ENCODE results near the gene APOL4. TPM values are rescaled to one million over a fixed set of nuclear protein-coding genes. Genes with fewer than 3 reads are reported as not detected.

APOL4 gene
- total and polyA plus RNA-seq, 4 donors, result 5.9 to 15.9 (median 9.1) TPM

DNA sequence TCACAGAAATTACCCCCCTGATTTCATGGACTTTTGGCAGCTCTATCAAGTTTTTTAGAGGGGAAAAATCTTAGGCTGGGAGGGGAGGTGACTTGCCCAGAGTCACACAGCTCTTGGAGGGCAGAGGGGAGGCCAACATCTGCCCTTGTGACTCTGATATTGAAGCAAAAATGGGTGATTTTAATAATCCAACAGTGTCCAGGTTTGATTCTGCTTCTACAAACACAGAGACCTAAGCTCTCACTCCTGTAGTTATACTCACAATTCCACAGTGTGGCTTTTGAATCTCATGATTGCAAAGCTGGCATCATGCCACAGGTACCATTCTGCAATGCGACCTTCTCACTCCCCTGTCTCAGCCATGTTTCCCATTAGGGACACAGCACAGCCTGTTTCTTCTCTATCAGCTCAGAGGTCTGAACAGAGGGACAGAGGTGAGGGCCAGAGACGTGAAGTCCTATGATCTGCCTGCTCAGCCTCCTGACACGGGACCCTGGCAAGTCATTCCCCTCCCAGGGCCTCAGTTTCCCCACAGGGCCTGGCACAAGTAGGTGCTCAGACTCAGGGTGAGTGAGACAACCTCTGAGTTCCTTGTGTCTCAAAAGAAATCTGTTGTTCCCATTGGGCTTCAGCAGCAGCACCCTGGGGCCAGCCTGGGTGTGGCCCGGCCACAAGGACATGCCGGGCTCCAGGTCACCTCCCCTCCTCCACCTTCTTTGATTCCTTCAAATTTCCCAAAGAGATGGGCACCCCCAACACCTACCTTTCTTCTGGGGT, 37.0 kb upstream of the APOL4 start:
- 0 to 1% methylated on average over 5 of the region's 5 CpGs for WGBS, 2 donors
- no peaks in the 10 kb centered on the region for H3K9me3 ChIP-seq (ENCODE audit: control insufficient read depth in 4 of 4, insufficient read depth in 3 of 4, low read length in 3 of 4)
- peak; percentile 4 for ATAC-seq (ENCODE audit: insufficient read depth, low FRiP score)
- no peaks in the 10 kb centered on the region for H3K27me3 ChIP-seq (ENCODE audit: control insufficient read depth in 3 of 3, insufficient read depth in 3 of 3, low read length in 2 of 3)
- DNase-seq, result peak; percentile 42 to 76 (median 58)
- peak overlapping the region; percentile 4 to 98 for H3K9ac ChIP-seq (ENCODE audit: insufficient read depth in 1 of 2, low read length in 2 of 2)
- peak overlapping the region; percentile 82 for H3K4me3 ChIP-seq
- peak overlapping the region; percentile 95 to 96 for H3K27ac ChIP-seq (ENCODE audit: low read depth in 1 of 2, low read length in 1 of 2)
- peaks cover 0 to 6% (median under 1%) of the 10 kb centered on the region in 4 donors for H3K36me3 ChIP-seq (ENCODE audit: control insufficient read depth in 4 of 4, insufficient read depth in 4 of 4, low read length in 4 of 4)
- TF ChIP-seq, protein P1, sequence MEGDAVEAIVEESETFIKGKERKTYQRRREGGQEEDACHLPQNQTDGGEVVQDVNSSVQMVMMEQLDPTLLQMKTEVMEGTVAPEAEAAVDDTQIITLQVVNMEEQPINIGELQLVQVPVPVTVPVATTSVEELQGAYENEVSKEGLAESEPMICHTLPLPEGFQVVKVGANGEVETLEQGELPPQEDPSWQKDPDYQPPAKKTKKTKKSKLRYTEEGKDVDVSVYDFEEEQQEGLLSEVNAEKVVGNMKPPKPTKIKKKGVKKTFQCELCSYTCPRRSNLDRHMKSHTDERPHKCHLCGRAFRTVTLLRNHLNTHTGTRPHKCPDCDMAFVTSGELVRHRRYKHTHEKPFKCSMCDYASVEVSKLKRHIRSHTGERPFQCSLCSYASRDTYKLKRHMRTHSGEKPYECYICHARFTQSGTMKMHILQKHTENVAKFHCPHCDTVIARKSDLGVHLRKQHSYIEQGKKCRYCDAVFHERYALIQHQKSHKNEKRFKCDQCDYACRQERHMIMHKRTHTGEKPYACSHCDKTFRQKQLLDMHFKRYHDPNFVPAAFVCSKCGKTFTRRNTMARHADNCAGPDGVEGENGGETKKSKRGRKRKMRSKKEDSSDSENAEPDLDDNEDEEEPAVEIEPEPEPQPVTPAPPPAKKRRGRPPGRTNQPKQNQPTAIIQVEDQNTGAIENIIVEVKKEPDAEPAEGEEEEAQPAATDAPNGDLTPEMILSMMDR (IDR thresholded peaks at IDR 0.05; ENCODE audit: control extremely low read depth, extremely low read depth), result no peak
- peaks cover 12 to 33% (median 16%) of the 10 kb centered on the region in 5 donors for H3K4me1 ChIP-seq (ENCODE audit: control insufficient read depth in 5 of 5, insufficient read depth in 5 of 5, low read length in 5 of 5)

DNA sequence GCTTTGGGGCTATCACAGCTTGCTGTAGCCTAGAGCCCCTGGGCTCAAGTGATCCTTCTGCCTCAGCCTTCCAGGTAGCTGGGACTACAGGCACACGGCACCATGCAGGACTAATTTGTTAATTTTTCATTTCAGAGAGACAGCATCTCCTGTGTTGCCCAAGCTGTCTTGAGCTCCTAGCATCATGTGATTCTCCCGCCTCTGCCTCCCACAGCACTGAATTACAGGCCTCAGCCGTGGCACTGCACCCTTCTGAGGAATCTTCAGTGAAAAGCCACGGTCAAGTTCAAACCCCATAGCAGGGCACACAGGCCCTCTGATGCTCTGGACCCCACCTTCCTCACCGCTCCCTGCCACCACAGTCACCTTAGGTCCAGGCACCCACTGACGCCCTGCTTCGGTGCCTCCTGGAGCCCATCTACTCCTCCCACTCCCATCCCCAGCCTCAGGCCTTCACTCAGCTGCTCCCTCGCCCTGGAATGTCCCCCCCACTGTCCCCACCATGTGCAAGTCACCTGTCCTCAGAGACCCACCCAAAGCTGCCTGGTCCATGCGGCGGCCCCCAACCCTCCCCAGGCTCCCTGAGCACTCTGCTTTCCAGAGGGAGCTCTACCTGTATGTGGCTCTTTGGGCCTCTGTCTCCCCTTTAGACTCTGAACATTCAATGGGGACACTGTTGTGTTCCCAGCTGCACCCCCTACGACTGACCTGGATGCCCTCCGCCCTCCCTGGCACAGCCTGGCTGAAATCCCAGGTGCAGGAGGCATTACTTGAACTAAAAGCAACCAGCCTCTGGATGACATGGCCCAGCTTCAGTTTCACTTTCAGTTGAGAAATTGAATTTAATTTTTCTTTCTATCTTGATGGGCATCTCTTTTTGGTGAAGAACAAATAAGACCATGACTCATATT, 36.1 kb upstream of the APOL4 start:
- peak overlapping the region in 1 of 2 donors; percentile 98 for H3K9ac ChIP-seq (ENCODE audit: insufficient read depth in 1 of 2, low read length in 2 of 2)
- no peaks in the 10 kb centered on the region for H3K27me3 ChIP-seq (ENCODE audit: control insufficient read depth in 3 of 3, insufficient read depth in 3 of 3, low read length in 2 of 3)
- H3K4me1 ChIP-seq (ENCODE audit: control insufficient read depth in 5 of 5, insufficient read depth in 5 of 5, low read length in 5 of 5), result peaks cover 12 to 33% (median 16%) of the 10 kb centered on the region in 5 donors
- H3K4me3 ChIP-seq, result peak overlapping the region; percentile 34
- TF ChIP-seq, protein P1 (IDR thresholded peaks at IDR 0.05; ENCODE audit: control extremely low read depth, extremely low read depth), result no peak
- WGBS, 2 donors, result 55 to 60% methylated on average over 12 of the region's 12 CpGs
- peak overlapping the region; percentile 95 to 96 for H3K27ac ChIP-seq (ENCODE audit: low read depth in 1 of 2, low read length in 1 of 2)
- peaks cover 0 to 11% (median 5%) of the 10 kb centered on the region in 4 donors for H3K36me3 ChIP-seq (ENCODE audit: control insufficient read depth in 4 of 4, insufficient read depth in 4 of 4, low read length in 4 of 4)
- ATAC-seq (ENCODE audit: insufficient read depth, low FRiP score) (no peak), DNase-seq (no peak)
- H3K9me3 ChIP-seq (ENCODE audit: control insufficient read depth in 4 of 4, insufficient read depth in 3 of 4, low read length in 3 of 4), result no peaks in the 10 kb centered on the region

DNA sequence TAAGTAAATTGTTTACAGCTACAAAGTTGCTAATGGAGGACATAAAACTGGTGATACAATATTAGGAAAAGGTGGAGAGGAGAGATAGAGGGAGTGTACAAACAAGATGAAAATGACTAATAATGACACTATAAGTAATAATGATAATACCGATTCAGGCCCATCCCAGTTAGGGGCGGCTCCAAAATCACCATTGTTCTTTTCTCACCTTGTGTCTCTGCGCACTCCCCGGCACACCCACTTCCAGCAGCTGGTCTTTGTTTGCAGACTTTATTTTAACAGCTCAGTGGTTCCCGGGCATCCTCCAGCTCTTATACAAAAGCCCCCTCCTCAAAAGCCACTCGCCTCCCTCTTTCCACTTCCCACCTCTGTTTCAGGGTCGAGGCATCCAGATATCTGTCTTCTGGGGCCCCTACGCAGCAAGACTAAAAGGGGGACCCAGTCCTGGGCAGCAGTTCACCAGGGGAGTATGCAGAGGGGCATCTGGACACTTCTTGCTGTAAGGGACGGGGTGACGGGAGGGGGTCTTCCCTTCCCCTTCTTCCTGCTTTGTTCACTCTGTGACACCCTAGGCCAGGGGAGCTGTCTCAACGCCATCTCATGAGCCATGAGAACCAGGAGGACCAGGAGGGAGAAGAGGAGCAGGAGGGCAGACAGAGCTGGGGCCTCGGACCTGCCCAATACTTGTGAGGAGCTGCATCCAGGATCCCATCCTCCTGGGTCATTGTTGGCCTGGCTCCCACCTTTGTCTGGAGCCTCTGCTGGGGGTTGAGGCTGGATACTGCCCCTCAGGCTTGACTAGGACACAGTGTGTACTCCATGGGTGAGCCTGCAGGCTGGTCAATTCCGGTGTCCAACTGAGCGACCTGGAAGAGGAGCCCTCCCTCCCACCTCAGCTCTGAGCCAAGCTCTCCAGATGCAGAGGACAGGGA, 35.0 kb upstream of the APOL4 start:
- DNase-seq (no peak), ATAC-seq (ENCODE audit: insufficient read depth, low FRiP score) (no peak)
- H3K4me3 ChIP-seq, result no peak overlapping the region
- no peaks in the 10 kb centered on the region for H3K27me3 ChIP-seq (ENCODE audit: control insufficient read depth in 3 of 3, insufficient read depth in 3 of 3, low read length in 2 of 3)
- peaks cover 5 to 17% (median 8%) of the 10 kb centered on the region in 4 donors for H3K36me3 ChIP-seq (ENCODE audit: control insufficient read depth in 4 of 4, insufficient read depth in 4 of 4, low read length in 4 of 4)
- H3K4me1 ChIP-seq (ENCODE audit: control insufficient read depth in 5 of 5, insufficient read depth in 5 of 5, low read length in 5 of 5), result peaks cover 12 to 33% (median 16%) of the 10 kb centered on the region in 5 donors
- TF ChIP-seq, protein P1 (IDR thresholded peaks at IDR 0.05; ENCODE audit: control extremely low read depth, extremely low read depth), result no peak
- H3K9me3 ChIP-seq (ENCODE audit: control insufficient read depth in 4 of 4, insufficient read depth in 3 of 4, low read length in 3 of 4), result no peaks in the 10 kb centered on the region
- H3K9ac ChIP-seq (ENCODE audit: insufficient read depth in 1 of 2, low read length in 2 of 2), result no peak overlapping the region
- no peak overlapping the region for H3K27ac ChIP-seq (ENCODE audit: low read depth in 1 of 2, low read length in 1 of 2)
- 69 to 85% methylated on average over 14 of the region's 14 CpGs for WGBS, 2 donors
